Inflammatory macrophage treated with lipopolysaccharide for 1 hour (primary cell): ENCODE data around the gene ANGEL2.
"Not testable (repeated sequence)": the region's sequence is repeated elsewhere in the genome, so short reads cannot be mapped to it uniquely, and the experiment has no call there.

Experiments
- DNase-seq, 2 donors: peaks; one replicate each; pipeline ENCODE4 v3.0.0-alpha.2; 2020 to 2022

Gene ANGEL2, protein sequence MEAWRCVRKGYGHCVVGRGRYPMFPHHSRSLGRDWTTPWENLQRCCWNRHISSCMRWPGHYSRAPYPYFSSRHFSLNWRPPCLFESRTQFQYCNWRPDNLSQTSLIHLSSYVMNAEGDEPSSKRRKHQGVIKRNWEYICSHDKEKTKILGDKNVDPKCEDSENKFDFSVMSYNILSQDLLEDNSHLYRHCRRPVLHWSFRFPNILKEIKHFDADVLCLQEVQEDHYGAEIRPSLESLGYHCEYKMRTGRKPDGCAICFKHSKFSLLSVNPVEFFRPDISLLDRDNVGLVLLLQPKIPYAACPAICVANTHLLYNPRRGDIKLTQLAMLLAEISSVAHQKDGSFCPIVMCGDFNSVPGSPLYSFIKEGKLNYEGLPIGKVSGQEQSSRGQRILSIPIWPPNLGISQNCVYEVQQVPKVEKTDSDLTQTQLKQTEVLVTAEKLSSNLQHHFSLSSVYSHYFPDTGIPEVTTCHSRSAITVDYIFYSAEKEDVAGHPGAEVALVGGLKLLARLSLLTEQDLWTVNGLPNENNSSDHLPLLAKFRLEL

DNA sequence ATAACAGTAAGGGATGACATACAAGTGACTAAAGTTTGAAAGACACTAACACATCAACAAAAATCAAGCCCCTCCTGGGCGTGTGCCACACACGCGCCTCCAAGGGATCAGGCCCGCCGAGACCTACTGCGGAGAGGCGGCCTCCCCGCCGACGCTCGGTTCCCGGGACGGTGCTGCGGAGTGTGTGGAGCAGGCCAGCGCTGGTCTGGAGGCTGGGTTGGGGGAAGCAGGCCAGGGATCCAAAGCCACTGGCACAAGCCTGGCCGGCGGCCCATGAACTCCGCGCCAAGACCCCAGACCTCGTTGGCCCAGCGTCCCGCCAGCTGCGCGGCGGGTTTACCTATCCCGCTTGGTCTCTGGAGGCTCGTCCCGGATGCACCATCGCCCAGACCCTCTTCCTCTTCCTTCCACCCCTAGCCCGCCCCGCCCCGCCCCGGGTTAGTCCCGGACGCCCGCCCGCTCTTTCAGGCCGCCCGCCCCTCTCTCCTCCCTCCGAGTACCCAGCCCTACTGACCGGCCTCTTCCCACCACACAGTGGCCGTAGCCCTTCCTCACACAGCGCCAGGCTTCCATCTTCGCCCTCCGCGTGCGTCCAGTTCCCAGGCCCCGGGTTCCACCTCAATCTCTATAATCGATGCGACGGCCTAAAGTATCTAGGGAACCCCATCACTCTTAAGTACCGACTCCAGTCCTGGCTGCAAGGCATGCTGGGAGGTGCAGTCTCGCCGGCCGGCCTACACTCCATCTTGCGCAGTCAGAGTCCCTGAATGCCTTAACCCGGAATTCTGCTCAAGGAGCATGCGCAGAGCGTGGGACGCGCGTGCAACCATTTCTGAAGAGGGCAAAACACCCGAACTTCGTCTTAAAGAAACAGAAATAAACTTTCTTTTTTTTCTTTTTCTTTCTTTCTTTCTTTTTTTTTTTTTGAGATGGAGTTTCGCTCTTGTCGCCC lies at the start of gene ANGEL2:
Gene ANGEL2, minus strand, starts transcription at position 769 of the 952 bp plus-strand sequence. Its CDS starts 196 bp downstream, at position 573.
- peak; percentile 96 to 97 for DNase-seq

DNA sequence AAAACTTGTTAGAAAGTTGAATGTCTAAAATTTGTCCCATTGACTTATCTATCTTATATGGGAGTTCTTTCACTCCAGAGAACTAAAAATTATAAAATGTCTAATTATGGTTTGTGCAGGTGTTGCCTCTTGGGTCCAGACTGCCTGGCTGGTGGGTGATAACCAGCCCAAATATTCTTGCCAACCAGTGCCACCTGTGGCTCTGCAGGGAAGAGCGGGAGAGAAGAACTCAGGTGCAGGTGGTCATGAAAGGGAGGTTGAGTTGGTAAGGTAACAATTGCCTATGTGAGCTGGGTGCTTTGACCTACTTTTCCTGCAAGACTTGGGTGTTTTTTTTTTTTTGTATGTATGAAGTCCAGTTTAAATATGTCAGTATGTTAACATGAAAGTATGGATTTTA lies 45.6 kb upstream of the ANGEL2 start:
- DNase-seq = no peak

GRCh38 chr1:213060836-213061235 lies 45.2 kb upstream of the ANGEL2 start:
- no peak for DNase-seq

- DNase-seq = no peak
Measured at GRCh38 chr1:213057264-213058059, 41.8 kb upstream of the ANGEL2 start.

- DNase-seq = no peak
Measured at GRCh38 chr1:213055767-213056166, 40.1 kb upstream of the ANGEL2 start.

- DNase-seq = peak; percentile 49 to 55
Measured at GRCh38 chr1:213054733-213055591, 39.3 kb upstream of the ANGEL2 start.

DNA sequence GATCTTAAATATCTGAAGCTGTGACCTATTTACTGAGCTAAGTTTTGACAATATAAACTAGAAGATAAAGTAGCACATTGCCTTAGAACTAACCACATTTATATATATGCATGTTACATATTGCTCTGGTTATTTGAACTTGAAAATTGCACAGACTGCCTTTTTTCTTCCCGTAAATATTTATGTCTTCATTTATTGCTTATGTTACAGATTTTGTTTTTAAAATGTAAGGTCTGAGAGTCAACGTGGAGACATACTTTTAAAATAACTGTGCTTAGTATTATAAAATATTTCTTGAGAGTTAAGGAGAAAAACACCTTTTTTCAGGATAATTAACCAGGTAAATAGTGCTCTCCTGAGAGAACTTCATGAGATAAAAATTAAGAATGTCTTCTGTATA lies 38.5 kb upstream of the ANGEL2 start:
- no peak for DNase-seq

DNA sequence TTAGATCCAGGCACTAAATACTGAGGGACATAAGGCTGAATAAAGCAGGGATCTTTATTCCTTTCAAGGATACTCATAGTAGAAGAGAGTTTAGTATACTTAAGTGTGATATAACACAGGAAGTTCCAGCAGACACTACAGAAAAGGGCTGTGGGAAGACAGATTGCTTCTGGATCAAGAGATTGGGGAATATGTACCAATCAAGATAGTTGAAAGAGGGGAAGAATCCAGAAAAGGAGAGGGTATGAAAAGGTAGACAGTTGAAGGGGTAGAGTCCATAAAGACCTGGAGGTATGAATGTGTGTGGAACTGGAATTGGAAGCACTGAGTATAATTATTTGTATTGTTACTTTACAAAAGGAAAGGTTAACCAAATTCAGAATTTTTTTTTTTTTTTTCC lies 37.8 kb upstream of the ANGEL2 start:
- DNase-seq = no peak

- DNase-seq = no peak
Measured at GRCh38 chr1:213051881-213052202, 36.2 kb upstream of the ANGEL2 start.

- DNase-seq = peak; percentile 82 to 86
Measured at GRCh38 chr1:213051127-213051880, 35.6 kb upstream of the ANGEL2 start, which contains the start of gene RPS6KC1. Gene RPS6KC1, plus strand, starts transcription at chr1:213051241. Its CDS starts 164 bp downstream, at chr1:213051405.

DNA sequence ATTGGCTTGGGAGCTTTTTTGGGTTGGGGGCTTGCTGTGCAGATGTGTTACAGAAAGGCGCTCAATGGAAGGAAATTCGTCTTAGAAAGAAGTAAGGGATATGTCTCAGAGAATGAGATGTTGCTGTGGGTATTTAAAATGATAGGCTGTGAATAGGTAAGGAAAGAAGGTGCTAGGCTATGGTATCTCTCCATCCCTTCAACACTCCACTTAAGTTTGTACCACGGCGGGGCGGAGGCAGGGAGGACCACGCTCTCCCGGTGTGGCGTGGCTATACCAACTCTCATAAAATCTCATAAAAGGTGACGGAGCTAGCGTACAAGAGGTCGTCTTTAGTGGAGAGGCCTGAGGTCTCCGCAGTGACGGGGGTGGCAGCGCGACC lies 35.1 kb upstream of the ANGEL2 start:
- no peak for DNase-seq

GRCh38 chr1:213049232-213049631 lies 33.6 kb upstream of the ANGEL2 start:
- no peak for DNase-seq

DNA sequence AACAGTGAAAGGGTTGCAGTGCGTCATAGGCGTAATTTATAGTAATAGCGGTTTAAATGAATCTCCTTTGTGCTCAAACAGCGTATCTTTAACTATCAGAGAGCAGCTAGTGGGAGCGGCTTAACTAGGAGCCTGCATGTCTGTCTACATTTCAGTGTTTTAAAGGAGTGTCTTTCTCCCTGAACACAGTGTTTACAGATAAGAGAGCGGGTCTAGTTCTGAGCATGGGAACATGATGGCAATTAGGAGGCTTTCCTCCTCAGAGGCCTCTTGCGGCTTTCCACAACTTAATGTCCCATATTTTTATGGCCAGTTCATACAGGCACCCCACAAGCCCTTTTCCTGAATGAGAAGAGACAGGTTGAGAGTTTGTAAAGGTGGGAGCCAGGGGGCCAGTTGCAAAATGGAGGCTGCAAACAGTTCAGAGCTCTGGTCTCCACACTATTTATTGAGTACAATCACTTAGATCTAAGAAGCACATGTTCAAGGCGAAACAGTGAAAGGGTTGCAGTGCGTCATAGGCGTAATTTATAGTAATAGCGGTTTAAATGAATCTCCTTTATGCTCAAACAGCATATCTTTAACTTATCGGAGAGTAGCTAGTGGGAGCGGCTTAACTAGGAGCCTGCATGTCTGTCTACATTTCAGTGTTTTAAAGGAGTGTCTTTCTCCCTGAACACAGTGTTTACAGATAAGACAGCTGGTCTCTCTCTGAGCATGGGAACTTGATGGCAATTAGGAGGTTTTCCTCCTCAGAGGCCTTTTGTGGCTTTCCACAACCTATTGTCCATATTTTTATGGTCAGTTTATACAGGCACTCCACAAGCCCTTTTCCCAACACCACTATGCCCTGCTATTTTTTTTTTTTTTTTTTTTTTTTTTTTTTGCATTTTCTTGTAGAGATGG lies 29.9 kb upstream of the ANGEL2 start:
- DNase-seq = not testable (repeated sequence)

GRCh38 chr1:213041443-213041842 lies 25.8 kb upstream of the ANGEL2 start:
- DNase-seq = no peak

DNA sequence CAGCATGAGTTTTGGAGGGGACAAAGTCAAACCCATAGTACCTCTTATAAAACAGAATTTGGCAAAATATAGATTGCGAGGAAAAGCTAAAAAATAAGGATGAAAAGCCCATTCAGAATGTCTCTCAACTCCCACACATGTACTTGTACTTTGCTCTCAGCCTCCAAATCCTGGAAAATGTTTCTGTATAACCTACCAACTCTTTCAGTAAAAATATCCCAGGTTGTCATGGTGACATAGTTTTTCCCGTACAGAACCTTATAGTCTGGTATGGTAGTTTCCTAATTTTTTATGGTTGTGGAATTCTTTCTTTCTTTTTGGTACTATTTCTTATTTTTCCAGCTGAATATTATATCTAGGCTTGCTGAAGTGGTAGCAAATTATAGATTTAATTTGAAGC lies 19.9 kb upstream of the ANGEL2 start:
- DNase-seq = no peak

GRCh38 chr1:213034713-213035112 lies 19.0 kb upstream of the ANGEL2 start:
- DNase-seq = no peak

DNA sequence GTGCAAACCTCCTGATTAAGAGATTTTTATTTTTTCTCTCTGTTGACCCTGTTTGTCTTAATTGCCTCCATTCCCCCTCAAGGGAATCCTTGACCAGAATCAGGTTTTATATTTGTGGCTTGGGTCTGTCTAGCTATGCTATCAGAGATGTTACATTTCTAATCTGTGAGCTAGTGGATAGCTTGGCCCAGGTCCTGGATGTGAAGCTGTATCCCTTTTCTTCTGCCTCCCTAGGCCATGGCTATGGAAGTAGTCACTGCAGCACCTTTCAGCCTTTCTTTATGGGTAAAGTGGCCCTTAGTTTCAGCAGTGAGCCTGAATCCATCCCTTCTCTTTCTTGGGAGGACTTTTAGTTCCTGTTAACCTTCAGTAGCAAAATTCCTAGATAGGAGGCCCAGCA lies 17.0 kb upstream of the ANGEL2 start:
- no peak for DNase-seq

GRCh38 chr1:213027024-213027423 lies 11.4 kb upstream of the ANGEL2 start:
- DNase-seq = not testable (repeated sequence)

GRCh38 chr1:213020016-213020415 lies 4.3 kb upstream of the ANGEL2 start:
- no peak for DNase-seq

DNA sequence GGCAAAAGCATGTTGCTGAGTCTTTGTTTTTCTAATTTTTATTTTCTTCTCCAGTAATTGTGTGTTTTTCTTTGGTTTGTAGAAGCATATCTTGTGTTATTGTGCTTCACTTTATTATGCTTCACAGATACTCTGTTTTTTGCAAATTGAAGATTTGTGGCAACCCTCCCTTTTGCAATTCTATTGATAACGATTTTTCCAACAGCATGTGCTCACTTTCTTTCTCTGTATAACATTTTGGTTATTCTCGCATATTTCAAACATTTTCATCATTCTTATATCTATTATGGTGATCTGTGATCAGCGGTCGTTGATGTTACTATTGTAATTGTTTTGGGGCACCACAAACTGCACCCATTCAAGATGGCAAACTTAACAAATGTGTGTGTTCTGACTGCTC lies 3.8 kb upstream of the ANGEL2 start:
- no peak for DNase-seq
